Measurements from ENCODE around the gene MEGF11. TPM values are rescaled to one million over a fixed set of nuclear protein-coding genes. Genes with fewer than 3 reads are reported as not detected.

MEGF11 gene
- total and polyA plus RNA-seq, 10 donors = 0.02 to 0.61 (median 0.23) TPM; not detected in 4

DNA sequence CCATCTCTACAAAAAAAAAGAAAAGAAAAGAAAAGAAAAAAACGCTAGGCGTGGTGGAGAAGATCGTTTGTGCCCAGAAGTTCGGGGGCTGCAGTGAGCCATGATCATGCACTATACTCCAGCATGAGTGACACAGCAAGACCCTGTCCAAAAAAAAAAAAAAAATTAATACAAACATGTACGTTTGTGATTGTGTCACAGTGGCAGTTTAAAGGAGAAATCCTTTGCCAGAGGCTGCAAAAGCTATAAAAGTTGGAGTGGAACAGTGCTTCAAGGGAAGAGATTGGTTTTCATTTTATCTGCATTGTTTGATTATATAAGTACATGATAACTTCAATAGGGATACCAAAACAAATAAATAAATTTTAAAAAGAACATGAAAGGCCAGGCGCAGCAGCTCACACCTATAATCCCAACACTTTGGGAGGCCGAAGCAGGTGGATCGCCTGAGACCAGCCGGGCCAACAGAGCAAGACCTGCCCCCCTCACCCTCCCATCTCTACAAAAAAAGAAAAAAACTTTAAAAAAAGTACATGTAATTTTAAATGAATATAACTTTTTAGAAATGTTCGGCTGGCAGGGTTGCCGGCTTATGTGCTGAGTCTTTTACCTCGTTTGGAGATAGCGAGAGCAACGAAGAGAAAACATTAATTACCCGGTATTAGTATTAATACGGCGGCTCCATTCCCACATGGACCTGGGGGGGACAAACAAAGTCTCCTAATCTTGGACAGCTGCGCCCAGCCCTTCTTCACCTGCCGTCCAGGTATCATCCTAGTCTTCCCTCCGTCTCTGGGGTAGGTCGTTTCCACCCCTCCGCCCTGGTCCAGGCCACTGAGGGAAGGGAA lies 39.2 kb upstream of the MEGF11 start:
- Histone ChIP-seq H3K4me3 (peak overlapping the region; percentile 58 to 88 (median 77)), H3K36me3 (peaks cover 0 to 4% (median 0%) of the 10 kb centered on the region in 6 donors), H3K9me3 (no peaks in the 10 kb centered on the region), H3K27me3 (replicated peaks in 1 of 7) (no peaks in the 10 kb centered on the region), H3K4me1 (peaks cover 12 to 76% (median 43%) of the 10 kb centered on the region in 6 donors), H3K27ac (peak overlapping the region; percentile 81 to 96 (median 91))
- intact Hi-C loops (cut with DNase I; ENCODE audit: low total_unique reads) = loop anchor here (5.0 kb wide), 1 partner anchor 205 kb away; the partner anchor contains the start of gene SNAPC5
- 15 to 21% (median 15%) methylated on average over 22 of the region's 22 CpGs for WGBS, 5 donors
- no peak for DNase-seq
- no peak for TF ChIP-seq POLR2A (IDR thresholded peaks at IDR 0.05)
- TF ChIP-seq, protein P1, sequence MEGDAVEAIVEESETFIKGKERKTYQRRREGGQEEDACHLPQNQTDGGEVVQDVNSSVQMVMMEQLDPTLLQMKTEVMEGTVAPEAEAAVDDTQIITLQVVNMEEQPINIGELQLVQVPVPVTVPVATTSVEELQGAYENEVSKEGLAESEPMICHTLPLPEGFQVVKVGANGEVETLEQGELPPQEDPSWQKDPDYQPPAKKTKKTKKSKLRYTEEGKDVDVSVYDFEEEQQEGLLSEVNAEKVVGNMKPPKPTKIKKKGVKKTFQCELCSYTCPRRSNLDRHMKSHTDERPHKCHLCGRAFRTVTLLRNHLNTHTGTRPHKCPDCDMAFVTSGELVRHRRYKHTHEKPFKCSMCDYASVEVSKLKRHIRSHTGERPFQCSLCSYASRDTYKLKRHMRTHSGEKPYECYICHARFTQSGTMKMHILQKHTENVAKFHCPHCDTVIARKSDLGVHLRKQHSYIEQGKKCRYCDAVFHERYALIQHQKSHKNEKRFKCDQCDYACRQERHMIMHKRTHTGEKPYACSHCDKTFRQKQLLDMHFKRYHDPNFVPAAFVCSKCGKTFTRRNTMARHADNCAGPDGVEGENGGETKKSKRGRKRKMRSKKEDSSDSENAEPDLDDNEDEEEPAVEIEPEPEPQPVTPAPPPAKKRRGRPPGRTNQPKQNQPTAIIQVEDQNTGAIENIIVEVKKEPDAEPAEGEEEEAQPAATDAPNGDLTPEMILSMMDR (IDR thresholded peaks at IDR 0.05 in 8 of 11, conservative IDR thresholded peaks at IDR 0.05 in 3 of 11) = no peak
- no peak for TF ChIP-seq POLR2AphosphoS5 (IDR thresholded peaks at IDR 0.05)

DNA sequence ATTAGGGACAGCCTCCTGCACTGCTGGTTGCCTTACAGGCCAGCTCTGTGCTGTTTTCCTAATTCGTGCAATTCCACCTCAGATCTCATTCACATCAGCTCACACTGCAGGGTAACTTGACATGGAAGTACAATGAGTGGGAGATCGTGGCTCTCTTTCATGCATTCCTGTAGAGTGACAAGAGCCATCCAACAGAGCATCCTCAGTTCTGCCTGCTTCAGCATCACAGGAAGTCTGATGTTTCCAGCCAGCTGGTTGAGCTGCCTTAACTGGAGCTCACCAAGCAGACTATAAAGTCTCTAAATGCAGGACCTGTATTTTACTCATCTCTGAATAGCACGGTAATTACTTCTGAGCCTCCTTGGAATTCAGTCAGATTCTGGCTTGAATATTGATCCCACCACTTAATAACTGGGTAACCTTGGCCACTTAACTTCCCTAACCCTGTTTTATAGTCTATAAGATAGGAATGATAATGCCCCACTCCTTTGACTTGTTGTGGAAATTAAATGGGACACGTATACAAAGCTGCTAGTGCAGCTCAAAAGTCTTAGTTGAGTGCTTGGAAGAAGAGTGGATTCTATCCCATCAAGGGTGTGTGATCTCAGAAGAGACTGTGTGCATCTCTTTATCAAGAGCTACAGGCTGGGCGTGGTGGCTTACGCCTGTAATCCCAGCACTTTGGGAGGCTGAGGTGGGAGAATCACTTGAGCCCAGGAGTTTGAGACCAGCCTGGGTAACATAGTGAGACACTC lies 38.4 kb upstream of the MEGF11 start:
- no peak overlapping the region for H3K4me3 ChIP-seq
- peaks cover 12 to 81% (median 45%) of the 10 kb centered on the region in 6 donors for H3K4me1 ChIP-seq
- 87 to 90% (median 89%) methylated on average over 6 of the region's 6 CpGs for WGBS, 5 donors
- TF ChIP-seq POLR2A (IDR thresholded peaks at IDR 0.05) (no peak), POLR2AphosphoS5 (IDR thresholded peaks at IDR 0.05) (no peak)
- TF ChIP-seq, protein P1 (IDR thresholded peaks at IDR 0.05 in 8 of 11, conservative IDR thresholded peaks at IDR 0.05 in 3 of 11) = no peak
- no peaks in the 10 kb centered on the region for H3K9me3 ChIP-seq
- intact Hi-C loops (cut with DNase I; ENCODE audit: low total_unique reads) = loop anchor here (5.0 kb wide), 1 partner anchor 205 kb away; the partner anchor contains the start of gene SNAPC5
- no peaks in the 10 kb centered on the region for H3K27me3 ChIP-seq (replicated peaks in 1 of 7)
- peak overlapping the region in 2 of 8 donors; percentile 92 to 94 for H3K27ac ChIP-seq
- H3K36me3 ChIP-seq = no peaks in the 10 kb centered on the region
- no peak for DNase-seq

GRCh38 chr15:66290518-66290917 lies 37.0 kb upstream of the MEGF11 start:
- intact Hi-C loops (cut with DNase I; ENCODE audit: low total_unique reads) = loop anchor here (5.0 kb wide), 1 partner anchor 207 kb away; the partner anchor contains the start of gene SNAPC5
- Histone ChIP-seq H3K9me3 (no peaks in the 10 kb centered on the region), H3K27me3 (replicated peaks in 1 of 7) (no peaks in the 10 kb centered on the region), H3K4me1 (peaks cover 12 to 67% (median 38%) of the 10 kb centered on the region in 6 donors), H3K27ac (no peak overlapping the region), H3K36me3 (peaks cover 0 to 1% (median 0%) of the 10 kb centered on the region in 6 donors), H3K4me3 (no peak overlapping the region)
- TF ChIP-seq POLR2A (IDR thresholded peaks at IDR 0.05) (no peak), POLR2AphosphoS5 (IDR thresholded peaks at IDR 0.05) (no peak)
- TF ChIP-seq, protein P1 (IDR thresholded peaks at IDR 0.05 in 8 of 11, conservative IDR thresholded peaks at IDR 0.05 in 3 of 11) = no peak
- DNase-seq = no peak
